ENCODE data around the gene NUDT6.

Gene NUDT6

DNA sequence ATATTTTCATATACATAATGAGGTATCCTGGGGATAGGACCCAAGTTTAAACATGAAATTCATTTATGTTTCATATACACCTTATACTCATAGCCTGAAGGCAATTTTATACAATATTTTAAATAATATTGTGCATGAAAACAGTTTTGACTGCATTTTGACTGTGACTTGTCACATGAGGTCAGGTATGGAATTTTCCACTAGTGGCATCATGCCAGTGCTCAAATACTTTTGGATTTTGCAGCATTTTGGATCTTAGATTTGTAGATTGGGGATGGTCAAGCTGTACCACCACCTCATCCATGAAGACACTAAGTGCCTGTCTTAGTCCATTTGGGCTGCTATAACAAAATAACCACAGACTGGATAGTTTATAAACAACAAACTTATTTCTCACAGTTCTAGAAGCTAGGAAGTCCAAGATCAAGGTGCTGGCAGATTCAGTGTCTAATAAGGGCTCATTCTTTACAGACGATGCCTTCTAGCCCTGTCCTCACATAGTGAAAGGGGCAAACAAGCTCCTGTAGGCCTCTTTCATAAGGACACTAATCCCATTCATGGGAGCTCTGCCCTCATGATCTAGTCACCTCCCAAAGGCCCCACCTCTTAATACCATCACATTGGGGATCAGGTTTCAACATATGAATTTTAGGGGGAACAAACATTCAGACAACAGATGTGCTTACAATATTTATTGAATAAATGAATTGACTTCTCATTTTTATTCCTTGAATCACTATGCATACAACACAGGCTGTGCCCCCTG is 9.4 kb downstream of the NUDT6 start:
- DNase-seq: no peak

DNA sequence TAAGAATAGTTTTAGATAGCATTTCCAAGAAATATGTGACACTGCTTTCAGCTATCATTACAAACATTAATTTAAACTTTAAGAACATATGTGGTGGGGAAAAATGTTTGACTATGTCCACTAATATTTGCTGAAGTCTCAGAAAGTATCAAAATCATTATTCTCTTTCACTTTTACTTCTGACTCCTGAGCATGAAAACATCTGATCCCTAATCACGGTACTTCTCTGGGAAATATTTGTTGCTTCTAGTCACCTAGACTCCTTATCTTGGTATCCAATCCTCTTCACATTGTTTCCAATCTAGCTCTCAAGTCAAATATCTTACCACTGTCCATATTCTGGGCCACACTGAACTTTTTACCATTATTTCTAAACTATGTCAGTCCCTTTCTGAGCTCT is 10.8 kb downstream of the NUDT6 start:
- no peak for DNase-seq

DNA sequence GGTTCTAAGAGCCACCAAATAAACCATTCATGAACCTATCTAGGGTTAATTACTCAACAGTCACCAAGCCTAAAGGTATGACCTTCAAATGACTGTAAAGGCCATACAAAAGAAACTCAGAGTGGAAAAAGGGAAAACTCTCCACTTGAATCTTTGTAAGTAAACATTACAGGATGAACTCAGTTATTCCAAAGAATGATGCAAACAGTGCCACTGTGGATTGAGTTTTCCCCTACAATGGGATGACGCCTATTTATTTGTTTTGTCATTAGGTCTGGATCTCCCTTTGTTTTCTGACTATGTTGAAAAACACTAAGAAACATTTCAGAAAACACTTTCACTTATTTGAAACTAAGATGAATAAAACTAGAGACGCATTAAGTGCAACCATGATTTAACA is 12.7 kb downstream of the NUDT6 start:
- no peak for DNase-seq

DNA sequence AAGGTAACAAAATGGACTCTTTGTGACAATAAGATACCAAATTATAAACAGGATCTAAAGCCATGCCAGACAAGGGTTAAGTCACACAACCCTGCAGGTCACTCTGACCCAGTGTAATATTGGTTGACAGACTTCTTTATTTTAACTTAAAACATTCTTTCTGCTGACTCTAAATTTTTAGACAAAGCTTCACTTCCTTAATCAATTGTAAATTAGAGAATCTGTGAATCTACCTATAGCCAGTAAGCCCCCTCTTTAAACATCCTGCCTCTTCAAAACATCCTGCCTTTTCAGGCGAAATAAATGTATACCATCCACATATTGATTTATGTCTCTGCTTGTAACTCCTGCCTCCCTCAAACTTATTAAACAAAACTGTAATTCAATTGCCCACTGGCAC is 14.2 kb downstream of the NUDT6 start:
- no peak for DNase-seq

GRCh38 chr4:122906859-122907305 is 15.5 kb downstream of the NUDT6 start:
- DNase-seq: no peak

DNA sequence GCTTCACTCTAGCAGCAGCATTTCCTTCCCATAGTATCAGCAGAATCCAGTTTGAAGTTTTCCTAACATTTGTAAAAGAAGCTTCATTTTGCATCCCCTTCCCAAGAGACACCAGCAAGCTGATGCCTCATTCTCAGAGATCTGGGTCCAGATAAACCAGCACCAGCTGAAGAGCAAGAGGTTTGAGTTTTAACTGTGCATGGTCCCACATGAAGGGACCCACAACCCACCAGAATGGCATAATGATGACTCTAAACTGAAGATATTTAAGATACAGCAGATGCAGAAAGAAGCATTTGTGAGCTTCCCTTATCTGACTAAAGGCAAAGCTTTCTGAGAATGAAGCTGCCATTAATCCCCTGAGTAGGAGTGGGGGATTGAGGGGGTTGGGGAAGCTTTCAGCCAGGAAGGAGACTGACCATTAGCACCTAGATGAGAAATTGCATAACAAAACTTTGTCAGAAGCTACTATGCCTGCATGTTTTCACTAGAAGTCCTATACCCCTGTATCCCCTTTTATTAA is 18.6 kb downstream of the NUDT6 start:
- DNase-seq: no peak

DNA sequence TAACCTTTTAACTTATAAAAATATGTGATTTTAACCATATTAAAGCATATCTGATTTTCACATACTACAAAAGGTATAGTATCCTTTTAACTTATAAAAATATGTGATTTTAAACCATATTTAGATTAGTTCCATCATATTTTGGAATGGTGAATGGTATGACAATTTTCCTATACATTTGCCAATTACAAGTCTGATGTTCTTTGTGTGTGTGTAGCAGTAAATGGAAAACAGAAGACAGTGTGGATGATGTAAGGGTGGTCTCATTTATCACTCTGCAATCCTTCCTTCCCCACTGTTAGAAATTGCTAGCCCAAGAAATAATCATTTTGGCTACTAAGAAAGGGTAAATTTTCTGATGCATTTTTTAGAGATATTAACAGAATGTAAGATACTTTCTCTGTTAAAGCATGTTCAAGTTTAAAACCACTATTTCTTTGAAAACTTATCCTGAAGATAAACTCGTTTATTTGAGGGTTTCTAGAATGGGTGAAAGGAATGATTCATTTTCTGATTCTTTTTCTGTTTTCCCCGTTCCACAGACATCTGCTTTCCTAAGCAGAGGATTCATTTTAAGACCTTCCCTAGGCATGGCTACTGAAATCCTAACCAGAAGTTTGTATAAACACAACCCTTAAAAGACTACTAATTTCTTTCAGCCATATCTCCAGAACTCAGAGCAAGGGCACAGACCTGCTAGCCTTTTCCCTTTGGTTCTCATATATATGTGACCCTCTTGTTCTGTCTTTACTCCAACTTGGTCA is 21.0 kb downstream of the NUDT6 start:
- no peak for DNase-seq

DNA sequence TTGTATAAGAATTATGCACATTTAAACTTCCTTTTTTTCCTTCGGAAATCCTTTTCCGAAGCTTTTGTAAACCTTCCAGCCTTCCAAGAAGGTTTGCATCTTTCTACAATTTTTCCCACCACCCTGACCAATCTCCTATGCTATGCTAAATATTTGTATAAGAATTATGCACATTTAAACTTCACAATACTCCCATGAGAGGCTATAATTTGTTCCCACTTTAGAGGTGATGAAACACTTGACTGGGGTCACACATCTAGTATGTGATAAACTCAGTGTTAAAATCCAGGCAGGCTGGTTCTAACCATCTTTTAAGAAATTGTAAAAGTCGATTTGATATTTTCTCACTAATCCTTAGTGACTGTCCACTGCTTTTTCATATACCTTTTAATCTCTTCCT is 22.1 kb downstream of the NUDT6 start:
- no peak for DNase-seq

GRCh38 chr4:122899682-122900081 is 22.7 kb downstream of the NUDT6 start:
- no peak for DNase-seq

- no peak for DNase-seq
These were observed 23.8 kb downstream of the NUDT6 start for GRCh38 chr4:122898370-122899150.

GRCh38 chr4:122896270-122896669 is 26.1 kb downstream of the NUDT6 start:
- no peak for DNase-seq

DNA sequence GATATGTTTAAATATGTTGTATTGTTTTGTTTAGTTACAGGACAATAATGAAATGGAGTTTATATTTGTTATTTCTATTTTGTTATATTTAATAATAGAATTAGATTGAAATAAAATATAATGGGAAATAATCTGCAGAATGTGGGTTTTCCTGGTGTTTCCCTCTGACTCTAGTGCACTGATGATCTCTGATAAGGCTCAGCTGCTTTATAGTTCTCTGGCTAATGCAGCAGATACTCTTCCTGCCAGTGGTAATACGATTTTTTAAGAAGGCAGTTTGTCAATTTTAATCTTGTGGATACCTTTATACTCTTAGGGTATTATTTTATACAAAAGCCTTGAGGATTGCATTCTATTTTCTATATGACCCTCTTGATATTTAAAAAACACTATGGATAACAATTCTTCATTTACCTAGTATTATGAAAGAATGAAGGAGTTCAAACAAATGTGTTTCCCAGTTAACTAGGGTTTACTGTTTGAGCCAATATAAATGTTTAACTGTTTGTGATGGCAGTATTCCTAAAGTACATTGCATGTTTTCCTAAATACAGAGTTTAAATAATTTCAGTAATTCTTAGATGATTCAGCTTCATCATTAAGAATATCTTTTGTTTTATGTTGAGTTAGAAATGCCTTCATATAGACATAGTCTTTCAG is 26.9 kb downstream of the NUDT6 start:
- DNase-seq: no peak

DNA sequence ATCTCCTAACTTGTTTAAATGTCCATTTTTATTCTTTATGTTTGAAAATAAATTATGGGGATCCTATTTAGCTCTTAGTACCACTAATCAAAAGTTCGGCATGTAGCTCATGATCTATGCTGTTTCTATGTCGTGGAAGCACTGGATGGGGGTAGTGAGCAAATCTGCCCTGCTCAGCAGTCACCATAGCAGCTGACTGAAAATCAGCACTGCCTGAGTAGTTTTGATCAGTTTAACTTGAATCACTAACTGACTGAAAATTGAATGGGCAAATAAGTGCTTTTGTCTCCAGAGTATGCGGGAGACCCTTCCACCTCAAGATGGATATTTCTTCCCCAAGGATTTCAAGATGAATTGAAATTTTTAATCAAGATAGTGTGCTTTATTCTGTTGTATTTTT is 27.6 kb downstream of the NUDT6 start:
- no peak for DNase-seq

- no peak for DNase-seq
These were observed 32.1 kb downstream of the NUDT6 start for GRCh38 chr4:122890147-122890795.

GRCh38 chr4:122889726-122890125 is 32.7 kb downstream of the NUDT6 start:
- DNase-seq: no peak

GRCh38 chr4:122884499-122884898 is 37.9 kb downstream of the NUDT6 start:
- no peak for DNase-seq

- no peak for DNase-seq
These were observed 39.3 kb downstream of the NUDT6 start for GRCh38 chr4:122882857-122883735.

- DNase-seq: no peak
These were observed 43.4 kb downstream of the NUDT6 start for GRCh38 chr4:122879001-122879400.

DNA sequence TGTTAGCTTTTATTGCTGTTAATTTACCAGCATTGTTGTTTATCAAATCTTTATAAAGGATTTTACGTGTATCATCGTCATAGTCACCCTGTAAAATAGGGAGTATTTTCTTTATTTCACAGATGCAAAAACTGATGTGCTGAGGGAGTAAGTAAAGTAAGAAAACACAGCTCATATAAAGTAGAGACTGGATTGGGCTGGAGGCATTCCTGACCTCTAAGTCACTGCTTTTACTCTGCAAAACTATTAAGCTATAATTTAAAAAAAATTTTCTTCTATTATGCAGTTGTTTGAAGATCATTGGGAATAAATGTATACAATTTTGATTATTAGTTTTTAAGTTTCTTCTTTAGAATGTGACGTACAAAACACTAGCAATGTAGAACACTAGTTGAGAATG is 45.9 kb downstream of the NUDT6 start:
- DNase-seq: no peak

- no peak for DNase-seq
These were observed 46.4 kb downstream of the NUDT6 start for GRCh38 chr4:122875949-122876348.

Data from activated gamma-delta T cell treated with Interleukin-2 at 50 U/mL for 16 hours (primary cell).